Thymus (tissue), 2 donors: Measurements from ENCODE around the gene OR7A17. TPM values are rescaled to one million over a fixed set of nuclear protein-coding genes. Genes with fewer than 3 reads are reported as not detected.

Source experiments
- polyA plus RNA-seq: library from polyadenylated mRNA; stranded (reverse); fragments of 200-250 nt; gene quantifications from one replicate; pipeline ENCODE4 v1.2.3, GENCODE V29; 2013
- total RNA-seq: library from RNA; stranded (reverse); fragments of 120-200 nt; gene quantifications from one replicate; pipeline ENCODE4 v1.2.4, GENCODE V29; 2013
- donor health status: healthy.

Gene OR7A17
- total and polyA plus RNA-seq, 2 donors, result not detected

Other genes starting within 250 kb of the OR7A17 start
- gene ADGRE3, start 211.3 kb downstream of the OR7A17 start, total RNA-seq, result 0.33 TPM
- gene ADGRE3, start 211.3 kb downstream of the OR7A17 start, polyA plus RNA-seq, result 0.09 TPM
- 6.8 TPM for gene ZNF333, start 196.1 kb downstream of the OR7A17 start, total RNA-seq
- 14.5 TPM for gene ZNF333, start 196.1 kb downstream of the OR7A17 start, polyA plus RNA-seq
- 1.2 TPM for gene ADGRE2, start 107.6 kb downstream of the OR7A17 start, total RNA-seq
- gene ADGRE2, start 107.6 kb downstream of the OR7A17 start, polyA plus RNA-seq, result 3.4 TPM
- not detected for gene OR7A5, start 50.9 kb downstream of the OR7A17 start, total RNA-seq
- 0.16 TPM for gene OR7A5, start 50.9 kb downstream of the OR7A17 start, polyA plus RNA-seq
- gene OR7C1, start 50.9 kb downstream of the OR7A17 start, total RNA-seq, result not detected
- 0.11 TPM for gene OR7C1, start 50.9 kb downstream of the OR7A17 start, polyA plus RNA-seq
- not detected for gene OR7A10, start 37.2 kb downstream of the OR7A17 start, total RNA-seq
- not detected for gene OR7A10, start 37.2 kb downstream of the OR7A17 start, polyA plus RNA-seq
- gene OR7C2, start 55.4 kb upstream of the OR7A17 start, total RNA-seq, result not detected
- gene OR7C2, start 55.4 kb upstream of the OR7A17 start, polyA plus RNA-seq, result not detected
- 0.05 TPM for gene SLC1A6, start 93.7 kb upstream of the OR7A17 start, total RNA-seq
- 0.18 TPM for gene SLC1A6, start 93.7 kb upstream of the OR7A17 start, polyA plus RNA-seq
- 0.24 TPM for gene CASP14, start 163.3 kb upstream of the OR7A17 start, total RNA-seq
- 13.0 TPM for gene CASP14, start 163.3 kb upstream of the OR7A17 start, polyA plus RNA-seq
- not detected for gene OR1I1, start 196.1 kb upstream of the OR7A17 start, total RNA-seq
- gene OR1I1, start 196.1 kb upstream of the OR7A17 start, polyA plus RNA-seq, result 0.05 TPM
- gene SYDE1, start 221.3 kb upstream of the OR7A17 start, total RNA-seq, result 0.94 TPM
- gene SYDE1, start 221.3 kb upstream of the OR7A17 start, polyA plus RNA-seq, result 2.5 TPM